Mucosa of descending colon (tissue), 3 donors: ENCODE data around the gene VSX1. TPM values are rescaled to one million over a fixed set of nuclear protein-coding genes. Genes with fewer than 3 reads are reported as not detected.

Experiments used
- ATAC-seq: fragments of 200-7000 bp; cut with Tn5 transposase; one replicate; pipeline ENCODE4 v1.9.1; 2020; ENCODE audit warnings: mild to moderate bottlenecking, moderate library complexity
- DNase-seq, 3 donors: peaks; one replicate each; pipeline ENCODE4 v3.0.0-alpha.2; 2020
- H3K36me3 ChIP-seq: fragments of 200-600 bp; one replicate; pipeline ENCODE4 v1.8.0; 2021; ENCODE audit warnings: low read depth, mild to moderate bottlenecking
- H3K4me1 ChIP-seq: fragments of 200-600 bp; one replicate; pipeline ENCODE4 v1.8.0; 2021; ENCODE audit warnings: low read depth, mild to moderate bottlenecking
- H3K4me3 ChIP-seq: fragments of 200-600 bp; one replicate; pipeline ENCODE4 v1.8.0; 2021; ENCODE audit warnings: mild to moderate bottlenecking
- H3K9me3 ChIP-seq: fragments of 200-600 bp; one replicate; pipeline ENCODE4 v1.8.0; 2021; ENCODE audit warnings: mild to moderate bottlenecking
- CTCF ChIP-seq: fragments of 200-600 bp; IDR thresholded peaks from one replicate; pipeline ENCODE4 v1.8.0; 2022; ENCODE audit warnings: antibody characterized with exemption, mild to moderate bottlenecking
- intact Hi-C, 2 donors: fragments of 100-400 bp; cut with DNase I in 1 of 2; cut with micrococcal nuclease in 1 of 2; formaldehyde crosslinking; loops; one replicate each; pipeline versions ENCODE4 v1.11.0 to v1.11.1; 2022; cut with DNase I, micrococcal nuclease
- long read RNA-seq, 2 donors: library from polyadenylated mRNA; unstranded; transcript quantifications; one replicate each; pipeline ENCODE4 v2.0.0, GENCODE V29; 2019 to 2021
- total RNA-seq, 3 donors: library from RNA; stranded (reverse); fragmentation: NEBNext Ultra II Directional in 2 of 3; extraction: Animal tissue kit (Norgen Biotek cat#: 25700) in 2 of 3; gene quantifications; one replicate each; pipeline versions ENCODE4 v1.2.1 to v1.2.4, GENCODE V29; 2021 to 2023
- donor health status: DM: no; HTN: no; CAD: no; lungs with moderate emphysema.
- donor health status: DM: no; HTN: no; CAD: no.
- donor health status: DM: no; HTN: yes; CAD: no.

Gene VSX1
- total RNA-seq = under 1 TPM in 1 of 3 donors, not detected in 2; 0.22 TPM
- long read RNA-seq, donor 1 = 0 reads
- long read RNA-seq, donor 2 = 0 reads

- Histone ChIP-seq H3K9me3 (no peaks in the 10 kb centered on the region), H3K4me3 (no peak within 1 kb of the TSS), H3K4me1 (peaks cover 18% of the 10 kb centered on the region), H3K36me3 (no peaks in the 10 kb centered on the region)
- ATAC-seq = no peak
- no peak for DNase-seq
- TF ChIP-seq CTCF = no peak
- intact Hi-C loops = loop anchor here in 1 of 2 donors (10.0 kb wide), 1 partner anchor 93 kb away; no protein-coding TSS in a partner anchor
Measured at GRCh38 chr20:25081730-25082497, at the start of gene VSX1. Gene VSX1 (minus strand): TSS chr20:25082141. CDS start chr20:25082096, 45 bp downstream.

- ATAC-seq = no peak
- Histone ChIP-seq H3K4me3 (no peak overlapping the region), H3K36me3 (no peaks in the 10 kb centered on the region), H3K4me1 (no peaks in the 10 kb centered on the region), H3K9me3 (no peaks in the 10 kb centered on the region)
- intact Hi-C loops = no loop called here
- TF ChIP-seq CTCF = no peak
- DNase-seq = no peak
Measured at GRCh38 chr20:25129908-25130307, 48.0 kb upstream of the VSX1 start.

- H3K9me3 ChIP-seq = no peaks in the 10 kb centered on the region
Measured at GRCh38 chr20:25129428-25129827, 47.5 kb upstream of the VSX1 start.

GRCh38 chr20:25128649-25129048, 46.7 kb upstream of the VSX1 start:
- H3K4me1 ChIP-seq = no peaks in the 10 kb centered on the region
- no peak for TF ChIP-seq CTCF
- no peaks in the 10 kb centered on the region for H3K9me3 ChIP-seq
- H3K36me3 ChIP-seq = no peaks in the 10 kb centered on the region
- ATAC-seq (no peak), DNase-seq (no peak)
- intact Hi-C loops = no loop called here
- no peak overlapping the region for H3K4me3 ChIP-seq

More at GRCh38 chr20:25129428-25129827, 47.5 kb upstream of the VSX1 start:
- no peaks in the 10 kb centered on the region for H3K4me1 ChIP-seq
- ATAC-seq = no peak
- DNase-seq = no peak
- no peaks in the 10 kb centered on the region for H3K36me3 ChIP-seq
- intact Hi-C loops = no loop called here
- H3K4me3 ChIP-seq = no peak overlapping the region
- no peak for TF ChIP-seq CTCF

- H3K36me3 ChIP-seq = no peaks in the 10 kb centered on the region
- DNase-seq = no peak
- ATAC-seq = no peak
- H3K4me3 ChIP-seq = no peak overlapping the region
- TF ChIP-seq CTCF = no peak
- intact Hi-C loops = no loop called here
- no peaks in the 10 kb centered on the region for H3K4me1 ChIP-seq
- H3K9me3 ChIP-seq = no peaks in the 10 kb centered on the region
Measured at GRCh38 chr20:25127761-25128537, 46.0 kb upstream of the VSX1 start.
